Hepatic stellate cell (primary cell): ENCODE results near the gene PRR11.
A peak's percentile ranks its signal among the peaks of the same experiment; 100 is the strongest.
"Not testable (repeated sequence)": the region's sequence is repeated elsewhere in the genome, so short reads cannot be mapped to it uniquely, and the experiment has no call there.

Experiments
- DNase-seq: peaks from one replicate; pipeline ENCODE4 v3.0.0; 2011; ENCODE audit warnings: low spot score

PRR11 gene

DNA sequence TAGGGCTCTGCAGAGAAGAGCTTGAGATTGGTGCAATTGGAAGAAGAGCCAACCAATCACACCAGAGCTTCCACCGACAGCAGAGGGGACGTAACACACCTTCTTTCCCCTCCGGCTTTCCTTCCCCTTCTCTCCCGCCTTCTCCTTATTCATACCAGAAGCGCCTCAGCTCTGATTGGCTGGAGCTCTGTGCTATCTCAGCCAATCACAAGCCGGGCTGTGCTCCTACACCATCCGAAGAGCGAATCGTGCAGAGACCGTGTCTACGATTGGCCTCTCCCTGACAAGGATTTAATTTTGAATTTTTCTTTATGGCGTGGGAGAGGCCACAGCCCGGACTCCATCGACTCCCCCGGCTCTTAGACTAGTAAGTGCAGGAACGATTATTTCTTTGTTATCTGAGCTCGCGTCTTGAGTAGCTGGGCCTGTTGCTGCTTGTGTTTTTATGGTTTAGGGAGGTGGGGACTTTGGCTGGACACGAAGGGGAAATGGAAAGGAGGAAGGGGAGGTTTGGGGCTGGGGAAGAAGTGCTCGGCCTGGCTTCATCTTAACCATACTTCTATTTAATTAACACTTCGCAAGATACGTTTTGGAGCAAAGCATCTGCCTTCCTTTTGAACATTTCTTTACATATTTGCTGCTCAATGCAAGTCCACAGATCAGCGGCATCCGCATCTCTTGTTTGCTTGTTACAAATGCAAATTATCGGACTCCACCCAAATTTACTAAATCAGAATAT is at the start of gene PRR11:
Gene PRR11 (plus strand): TSS at position 308 of the 739 bp plus-strand sequence. CDS start 14,007 bp downstream, outside the sequence.
- peak; percentile 93 for DNase-seq

DNA sequence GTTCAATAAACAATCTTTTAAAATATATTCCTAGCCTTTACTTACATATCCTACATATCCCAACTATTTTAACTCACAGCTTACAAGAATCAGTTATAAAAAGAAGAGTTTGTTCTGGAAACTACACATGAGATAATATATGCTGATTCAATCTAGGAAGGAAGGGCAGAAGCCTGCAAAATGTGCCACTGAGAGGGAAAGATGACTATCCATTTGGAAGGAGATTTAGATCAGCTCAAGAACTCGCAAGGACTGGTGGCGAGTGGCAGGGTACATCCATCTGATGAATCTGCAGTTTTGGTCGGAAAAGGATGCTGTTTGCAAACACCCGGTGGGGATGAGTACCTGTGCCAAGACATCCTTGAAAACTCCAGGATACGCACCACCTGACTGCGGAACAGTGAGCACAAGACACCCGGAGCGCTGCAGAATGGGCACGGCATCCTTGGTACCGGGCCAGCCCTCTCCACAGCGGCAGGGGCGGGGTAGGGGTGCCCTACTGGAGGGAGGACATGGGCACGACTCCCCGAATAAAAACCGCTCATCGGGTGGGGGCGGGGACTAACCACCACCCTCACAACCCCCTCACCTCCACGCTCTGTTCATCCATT is 49.6 kb upstream of the PRR11 start:
- DNase-seq, result peak; percentile 46

DNA sequence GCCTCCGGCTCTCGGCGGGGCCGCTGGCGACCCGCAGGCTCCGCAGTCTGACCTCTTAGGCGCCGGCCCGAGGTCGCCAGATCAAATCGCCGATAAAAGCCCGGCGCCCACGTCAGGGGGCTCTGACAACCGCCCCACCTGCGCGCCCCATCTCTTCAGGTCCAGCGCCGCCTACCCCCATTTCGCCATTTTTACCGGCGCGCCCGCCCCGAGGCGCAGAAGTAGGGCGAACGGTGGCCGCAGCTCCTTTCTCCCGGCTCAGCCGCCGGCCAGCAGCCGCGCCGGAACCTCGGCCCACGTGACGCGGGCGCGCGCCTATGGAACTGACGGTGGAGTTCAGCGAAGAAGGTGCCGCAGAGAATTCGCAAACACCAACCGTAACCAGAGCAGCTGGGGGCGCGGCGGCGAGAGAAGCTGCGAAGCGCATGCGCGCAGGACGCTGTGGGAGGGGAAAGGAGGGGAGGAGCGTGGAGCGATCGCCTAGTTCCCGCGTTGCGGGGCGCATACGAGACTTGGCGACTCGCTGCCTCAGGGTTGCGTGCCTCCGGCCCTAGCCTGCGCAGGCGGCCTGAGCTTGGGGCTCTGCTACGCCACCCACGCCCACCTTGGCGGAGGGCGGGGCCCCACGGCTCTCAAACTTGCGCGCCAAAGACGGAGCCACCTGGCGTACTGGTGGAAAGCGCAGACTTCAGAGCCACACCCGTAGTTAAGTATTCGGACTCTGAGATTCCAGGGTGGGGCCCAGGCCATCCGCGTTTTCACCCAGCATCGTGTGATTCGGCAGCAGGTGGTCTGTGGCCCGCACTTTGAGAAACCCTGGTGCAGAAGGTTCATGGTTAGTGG is 48.9 kb upstream of the PRR11 start, which contains the start of gene TRIM37:
Gene TRIM37 (minus strand): TSS at position 418 of the 843 bp plus-strand sequence. CDS start 419 bp downstream, outside the sequence.
- peak; percentile 97 for DNase-seq

DNA sequence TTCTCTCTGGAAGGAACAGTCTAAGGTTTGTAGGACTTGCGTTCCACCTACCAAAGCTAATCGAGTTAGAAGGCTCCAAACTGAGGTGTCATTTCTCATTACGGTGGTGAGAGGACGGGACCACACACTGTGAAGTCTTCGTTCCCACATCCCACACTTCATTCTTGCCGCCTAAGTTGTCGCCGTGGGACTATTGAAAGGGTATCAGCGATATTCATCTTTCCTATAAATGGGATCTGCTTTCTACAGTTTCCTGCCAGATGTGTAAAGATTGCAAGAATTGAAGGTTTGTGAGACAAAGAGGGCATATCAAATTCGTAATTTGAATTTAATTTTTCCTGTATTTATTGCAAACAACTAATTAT is 48.3 kb upstream of the PRR11 start:
- DNase-seq, result no peak

DNA sequence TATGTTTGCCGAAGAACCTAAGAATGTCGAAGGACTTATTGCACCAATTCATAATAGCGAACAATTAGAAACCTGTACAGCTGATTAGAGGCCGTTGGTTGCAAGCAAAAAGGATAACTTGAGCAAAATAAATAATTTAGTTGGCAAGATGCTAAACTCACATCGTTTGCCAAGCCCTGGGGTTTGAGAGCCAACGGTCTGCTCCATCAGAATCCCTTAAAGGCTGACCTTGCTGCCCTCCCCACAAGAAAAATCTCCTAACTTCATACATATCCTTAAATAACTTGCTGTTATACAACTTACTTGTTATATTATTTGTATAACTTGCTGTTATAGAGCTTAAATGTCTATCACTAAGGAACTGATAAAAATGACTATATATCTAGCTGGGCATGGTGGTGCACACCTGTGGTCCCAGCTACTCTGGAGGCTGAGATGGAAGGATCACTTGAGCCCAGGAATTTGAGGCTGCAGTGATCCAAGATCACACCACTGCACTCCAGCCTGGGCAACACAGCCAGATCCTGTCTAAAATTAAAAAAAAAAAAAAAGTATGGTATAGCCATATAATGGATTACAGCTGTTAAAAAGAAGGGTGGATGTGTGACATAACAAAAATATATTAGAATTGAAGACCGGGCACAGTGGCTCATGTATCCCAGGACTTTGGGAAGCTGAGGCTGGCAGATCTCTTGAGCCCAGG is 47.0 kb upstream of the PRR11 start:
- DNase-seq, result no peak

DNA sequence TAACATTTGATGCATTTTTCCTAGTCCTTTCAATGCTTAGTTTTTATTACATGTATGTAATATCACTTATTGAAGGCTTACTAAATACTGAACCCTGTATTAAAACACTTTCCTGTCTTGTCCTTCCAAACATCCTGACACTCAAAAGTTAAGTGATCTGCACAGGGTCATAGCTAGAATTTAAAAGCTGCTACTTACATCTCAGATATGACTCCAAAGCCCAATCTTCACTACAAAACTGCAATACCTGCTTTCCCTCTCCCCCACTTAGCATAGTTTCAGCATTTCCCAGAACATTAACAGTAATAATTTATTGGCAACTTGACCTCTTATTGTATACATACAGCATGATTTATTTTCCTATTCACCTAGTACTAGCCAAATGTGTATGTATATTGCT is 44.6 kb upstream of the PRR11 start:
- no peak for DNase-seq

DNA sequence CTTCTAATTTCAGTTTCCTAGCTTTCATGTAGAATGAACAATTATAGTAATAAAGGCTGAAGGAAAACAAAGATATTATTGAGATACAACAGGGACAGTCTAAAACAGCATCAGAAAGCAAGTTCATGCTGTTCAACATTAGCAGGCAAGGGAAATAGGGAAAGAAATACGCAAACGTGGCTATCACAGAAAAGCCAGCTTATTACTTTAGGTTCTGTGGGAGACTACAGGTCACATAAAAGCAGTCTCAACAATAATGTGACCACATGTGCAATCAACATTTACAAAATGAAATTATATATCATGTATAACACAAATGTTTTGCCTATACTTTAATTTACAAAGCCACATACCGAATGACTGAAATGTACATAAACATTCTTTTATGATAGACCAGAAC is 44.0 kb upstream of the PRR11 start:
- no peak for DNase-seq

DNA sequence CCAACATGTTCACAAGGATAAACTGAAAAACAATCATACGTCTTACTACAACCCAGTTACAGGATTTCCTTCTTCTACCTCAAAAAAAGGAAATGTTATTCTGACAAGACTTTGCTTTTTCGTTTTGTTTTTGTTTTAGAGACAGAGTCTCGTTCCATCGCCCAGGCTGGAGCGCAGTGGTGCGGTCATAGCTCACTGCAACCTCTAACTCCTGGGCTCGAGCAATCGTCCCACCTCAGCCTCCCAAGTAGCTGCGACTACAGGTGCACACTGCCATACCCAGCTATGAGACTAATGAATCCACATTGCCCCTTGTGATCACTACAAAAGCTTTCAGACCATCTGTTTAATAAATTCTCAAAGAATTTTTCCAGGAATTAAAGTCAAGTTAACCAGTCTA is 40.1 kb upstream of the PRR11 start:
- no peak for DNase-seq

DNA sequence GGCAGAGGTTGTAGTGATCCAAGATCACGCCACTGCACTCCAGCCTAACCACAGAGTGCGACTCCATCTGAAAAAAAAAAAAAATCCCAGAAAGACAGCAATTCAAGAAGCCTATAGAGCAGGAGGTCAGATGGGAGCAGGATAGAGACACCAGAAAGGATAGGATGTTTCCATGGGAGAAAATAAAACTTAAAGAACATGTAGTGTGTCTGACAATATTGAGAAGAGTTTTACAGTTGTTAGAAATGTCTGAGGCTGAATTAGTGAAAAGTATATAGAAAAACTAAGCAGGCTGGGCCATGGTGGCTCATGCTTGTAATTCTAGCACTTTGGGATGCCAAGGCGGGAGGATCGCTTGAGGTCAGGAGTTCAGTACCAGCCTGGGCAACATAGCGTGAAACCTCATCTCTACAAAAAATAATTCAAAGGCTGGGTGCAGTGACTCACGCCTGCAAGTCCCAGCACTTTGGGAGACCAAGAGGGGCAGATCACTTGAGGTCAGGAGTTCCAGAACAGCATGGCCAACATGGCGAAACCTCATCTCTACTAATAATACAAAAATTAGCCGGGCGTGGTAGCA is 33.6 kb upstream of the PRR11 start:
- no peak for DNase-seq

DNA sequence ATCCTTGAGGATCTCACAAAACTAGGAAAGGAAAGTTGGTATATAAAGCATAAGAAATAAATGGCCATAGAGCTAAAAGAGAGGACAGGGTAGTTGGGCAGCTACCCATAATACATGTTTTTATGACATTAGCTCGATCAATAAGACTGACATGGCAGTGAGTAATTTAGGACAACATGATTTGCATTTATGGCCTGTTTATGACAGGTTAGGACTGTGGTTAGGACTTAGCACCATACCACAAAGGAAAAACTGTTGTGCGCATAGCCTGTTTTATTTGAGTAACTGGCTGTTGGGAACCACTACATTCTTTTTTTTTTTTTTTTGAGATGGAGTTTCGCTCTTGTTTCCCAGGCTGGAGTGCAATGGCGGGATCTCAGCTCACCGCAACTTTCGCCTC is 30.9 kb upstream of the PRR11 start:
- no peak for DNase-seq

DNA sequence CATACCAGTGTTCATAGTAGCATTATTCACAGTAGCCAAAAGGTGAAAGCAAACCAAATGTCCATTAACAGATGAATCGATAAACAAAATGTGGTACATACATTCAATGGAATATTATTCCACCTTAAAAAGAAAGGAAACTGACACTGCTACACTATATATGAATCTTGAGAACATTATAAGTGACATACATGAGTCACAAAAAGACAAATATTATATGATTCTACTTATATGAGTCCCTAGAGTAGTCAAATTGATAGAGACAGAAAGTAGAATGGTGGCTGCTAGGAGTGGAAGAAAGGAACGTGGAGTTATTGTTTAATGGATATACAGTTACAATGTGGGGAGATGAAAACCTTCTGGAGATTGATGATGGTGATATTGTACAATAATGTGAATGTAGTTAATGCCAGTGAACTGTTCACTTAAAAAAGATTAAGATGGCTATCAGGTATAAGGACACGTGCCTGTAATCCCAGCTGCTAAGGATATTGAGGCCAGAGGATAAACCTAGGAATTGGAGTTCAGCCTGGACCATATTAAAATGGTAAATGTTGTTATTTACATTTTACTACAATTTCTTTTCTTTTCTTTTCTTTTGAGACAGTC is 28.6 kb upstream of the PRR11 start:
- DNase-seq, result no peak

DNA sequence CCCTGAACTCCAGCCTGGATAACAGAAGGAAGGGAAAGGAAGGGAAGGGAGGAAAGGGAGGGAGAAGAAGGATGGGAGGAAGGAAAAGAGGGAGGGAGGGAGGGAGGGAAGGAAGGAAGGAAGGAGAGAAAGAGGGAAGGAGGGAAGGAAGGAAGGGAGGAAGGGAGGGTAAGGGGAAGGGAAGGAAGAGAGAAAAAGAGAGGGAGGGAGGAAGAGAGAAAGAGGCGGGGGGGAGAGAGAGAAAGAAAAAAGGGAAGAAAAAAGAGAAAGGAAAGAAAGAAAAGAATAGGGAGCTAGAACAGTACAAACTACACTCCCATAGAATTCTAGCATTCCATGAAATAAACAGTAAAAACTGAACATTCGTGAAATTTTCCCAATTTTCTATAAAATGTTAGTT is 25.7 kb upstream of the PRR11 start:
- DNase-seq, result no peak

DNA sequence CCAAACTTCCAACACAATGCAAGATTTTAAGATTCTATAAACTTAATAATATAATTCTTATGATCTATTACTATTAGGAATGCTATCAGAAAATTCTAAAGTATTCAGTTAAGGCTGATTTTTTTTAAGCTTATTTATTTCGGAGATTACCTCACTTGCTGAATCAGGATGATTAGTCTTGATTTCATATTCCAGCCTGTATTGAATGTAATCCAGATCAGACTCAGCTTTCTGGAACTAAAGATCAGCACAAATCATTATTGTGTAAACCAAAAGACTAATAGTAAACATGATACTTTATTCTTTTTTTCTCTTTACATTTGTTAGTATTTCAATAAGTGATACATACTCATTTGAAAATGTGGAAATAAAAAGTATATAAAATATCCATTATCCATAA is 24.4 kb upstream of the PRR11 start:
- no peak for DNase-seq

DNA sequence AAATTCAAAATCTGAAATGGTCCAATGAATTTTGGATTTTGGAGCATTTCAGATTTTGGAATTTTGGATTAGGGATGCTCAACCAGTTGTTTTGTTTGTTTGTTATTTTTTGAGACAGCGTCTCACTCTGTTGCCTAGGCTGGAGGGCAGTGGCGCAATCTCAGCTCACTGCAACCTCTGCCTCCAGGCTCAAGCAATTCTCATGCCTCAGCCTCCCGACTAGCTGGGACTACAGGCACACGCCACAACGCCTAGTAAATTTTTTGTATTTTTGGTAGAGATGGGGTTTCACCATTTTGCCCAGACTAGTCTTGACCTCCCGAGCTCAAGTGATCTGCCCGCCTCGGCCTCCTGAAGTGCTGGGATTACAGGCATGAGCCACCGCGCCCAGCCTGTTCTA is 17.2 kb upstream of the PRR11 start:
- not testable (repeated sequence) for DNase-seq

DNA sequence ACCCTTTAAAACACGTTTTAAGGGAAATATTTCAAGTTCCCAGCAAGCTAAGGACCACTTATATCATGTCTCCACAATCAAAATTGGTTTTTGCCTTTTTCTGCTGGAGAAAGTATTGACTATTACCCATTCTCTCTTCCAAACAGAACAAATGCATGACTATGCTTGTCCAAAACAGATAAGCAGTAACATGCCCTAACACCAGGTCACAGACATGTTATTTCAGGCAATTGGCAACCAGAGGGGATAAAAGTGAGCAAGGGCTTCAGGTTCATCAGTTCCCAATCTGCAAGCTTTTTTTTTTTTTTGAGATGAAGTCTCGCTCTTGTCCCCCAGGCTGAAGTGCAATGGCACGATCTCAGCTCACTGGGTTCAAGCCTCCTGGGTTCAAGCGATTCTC is 15.6 kb upstream of the PRR11 start:
- no peak for DNase-seq

DNA sequence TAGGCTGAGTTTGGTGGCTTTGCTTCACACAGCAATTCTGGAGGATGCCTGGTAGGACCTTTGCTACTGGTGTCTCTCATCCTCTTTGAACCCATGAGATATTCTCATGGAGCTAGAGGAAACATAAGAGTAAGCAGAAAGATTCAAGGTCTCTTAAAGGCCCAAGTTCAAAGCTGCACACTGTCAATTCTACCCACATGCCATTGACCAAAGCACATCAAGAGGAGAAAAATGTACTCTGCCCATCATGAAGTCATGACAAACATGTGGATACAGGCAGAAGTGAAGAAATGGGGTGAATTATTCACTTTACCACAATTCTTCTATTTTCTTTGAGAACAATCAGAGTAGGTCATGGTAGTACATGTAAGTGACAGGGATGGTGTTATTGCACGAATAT is 13.7 kb upstream of the PRR11 start:
- DNase-seq, result no peak

DNA sequence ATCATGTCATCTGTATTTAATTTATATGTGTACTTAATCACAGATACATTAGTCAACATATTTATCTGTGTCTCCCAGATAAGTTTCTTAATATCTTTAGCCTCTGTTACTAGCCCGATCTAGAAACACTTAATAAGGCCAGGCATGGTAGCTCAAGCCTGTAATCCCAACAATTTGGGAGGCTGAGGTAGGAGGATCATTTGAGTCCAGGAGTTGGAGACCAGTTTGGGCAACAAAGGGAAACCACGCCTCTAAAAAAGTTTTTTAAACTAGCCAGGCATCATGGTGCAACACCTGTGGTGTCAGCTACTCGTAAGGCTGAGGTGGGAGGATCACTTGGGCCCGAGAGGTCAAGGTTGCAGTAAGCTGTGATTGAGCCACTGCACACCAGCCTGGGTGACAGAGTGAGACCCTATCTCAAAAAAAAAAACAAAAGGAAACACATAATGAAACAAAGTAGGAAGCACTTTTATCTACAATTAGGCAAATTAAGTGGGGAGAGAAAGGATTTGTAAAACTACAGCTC is 9.9 kb upstream of the PRR11 start:
- no peak for DNase-seq

DNA sequence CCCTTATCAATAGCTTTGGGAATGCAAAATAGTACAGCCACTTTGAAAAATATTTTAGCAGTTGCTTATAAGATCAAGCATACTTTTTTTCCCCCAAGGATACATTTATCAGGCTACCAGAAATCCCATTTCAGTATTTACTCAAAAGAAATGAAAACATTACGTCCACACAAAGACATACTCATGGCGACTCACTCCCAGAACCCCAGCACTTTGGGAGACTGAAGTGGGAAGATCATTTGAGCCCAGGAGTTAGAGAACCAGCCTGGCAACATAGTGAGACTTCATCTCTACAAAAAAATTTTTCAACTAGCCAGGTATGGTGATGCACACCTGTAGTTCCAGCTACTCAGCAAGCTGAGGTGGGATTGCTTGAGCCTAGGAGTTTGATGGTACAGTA is 6.5 kb upstream of the PRR11 start:
- no peak for DNase-seq

DNA sequence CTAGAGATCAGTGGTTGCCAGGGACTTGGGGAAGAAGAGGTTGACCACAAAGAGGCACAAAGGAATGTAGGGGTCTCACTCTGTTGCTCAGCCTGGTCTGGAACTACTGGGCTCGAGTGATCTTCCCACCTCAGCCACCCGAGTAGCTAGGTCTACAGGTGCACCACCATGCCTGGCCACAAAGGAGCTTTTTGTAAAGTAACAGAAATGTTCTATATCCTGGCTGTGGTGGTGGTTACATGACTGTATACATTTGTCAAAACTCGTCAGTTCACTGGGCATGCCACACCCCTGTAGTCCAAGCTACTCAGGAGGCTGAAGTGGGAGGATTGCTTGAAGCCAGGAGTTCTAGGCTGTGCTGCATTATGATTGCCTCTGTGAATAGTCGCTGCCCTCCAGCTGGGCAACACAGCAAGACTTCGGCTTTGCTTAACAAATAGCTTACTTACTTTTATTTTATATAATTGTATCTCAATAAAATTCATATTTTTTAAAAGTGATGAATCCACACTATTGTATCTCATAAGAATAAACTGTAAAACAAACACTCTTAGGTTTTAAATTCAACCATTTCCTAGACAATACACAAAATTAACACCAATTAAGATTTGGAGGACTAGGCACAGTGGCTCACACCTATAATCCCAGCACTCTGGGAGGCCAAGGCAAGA is 5.6 kb upstream of the PRR11 start:
- DNase-seq, result no peak

DNA sequence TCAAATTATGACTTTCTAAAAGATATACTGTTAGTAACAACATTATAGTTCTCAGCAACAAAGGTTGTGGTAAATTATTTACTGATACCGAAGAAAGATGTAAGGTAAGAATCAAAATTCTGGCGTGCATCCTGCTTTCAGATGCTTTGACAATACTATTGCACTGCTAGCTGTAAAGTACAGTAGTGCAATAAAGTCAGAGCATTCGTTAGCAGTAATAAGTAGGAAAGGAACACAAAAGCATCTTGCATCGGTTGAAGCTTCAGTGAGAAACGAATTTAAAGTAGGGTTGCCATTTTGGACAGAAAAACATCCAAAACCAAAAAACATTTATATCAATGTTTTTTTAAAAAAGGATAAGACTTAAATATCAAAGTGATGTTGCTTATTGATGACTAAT is 4.5 kb upstream of the PRR11 start:
- DNase-seq, result no peak

DNA sequence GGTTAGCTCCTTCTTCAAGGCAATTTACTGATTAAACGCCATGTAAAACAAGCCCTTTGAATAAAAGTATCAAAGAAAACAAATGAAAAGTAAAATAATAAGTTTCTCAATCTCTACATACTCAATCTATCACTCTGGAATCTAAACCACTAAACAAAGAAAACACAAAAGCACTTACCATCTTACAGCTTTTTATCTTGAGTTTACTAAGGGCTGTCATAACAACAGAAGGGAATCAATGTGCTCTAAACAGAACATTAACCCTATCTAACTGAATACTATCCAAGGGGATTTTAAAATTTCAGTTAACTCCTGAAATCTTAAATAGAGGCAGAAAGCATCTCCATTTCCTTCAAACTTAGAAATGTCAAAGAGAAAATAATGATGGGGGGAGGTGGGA is 4.0 kb upstream of the PRR11 start:
- peak; percentile 14 for DNase-seq
